ENCODE results near the gene VARS2.

DNA sequence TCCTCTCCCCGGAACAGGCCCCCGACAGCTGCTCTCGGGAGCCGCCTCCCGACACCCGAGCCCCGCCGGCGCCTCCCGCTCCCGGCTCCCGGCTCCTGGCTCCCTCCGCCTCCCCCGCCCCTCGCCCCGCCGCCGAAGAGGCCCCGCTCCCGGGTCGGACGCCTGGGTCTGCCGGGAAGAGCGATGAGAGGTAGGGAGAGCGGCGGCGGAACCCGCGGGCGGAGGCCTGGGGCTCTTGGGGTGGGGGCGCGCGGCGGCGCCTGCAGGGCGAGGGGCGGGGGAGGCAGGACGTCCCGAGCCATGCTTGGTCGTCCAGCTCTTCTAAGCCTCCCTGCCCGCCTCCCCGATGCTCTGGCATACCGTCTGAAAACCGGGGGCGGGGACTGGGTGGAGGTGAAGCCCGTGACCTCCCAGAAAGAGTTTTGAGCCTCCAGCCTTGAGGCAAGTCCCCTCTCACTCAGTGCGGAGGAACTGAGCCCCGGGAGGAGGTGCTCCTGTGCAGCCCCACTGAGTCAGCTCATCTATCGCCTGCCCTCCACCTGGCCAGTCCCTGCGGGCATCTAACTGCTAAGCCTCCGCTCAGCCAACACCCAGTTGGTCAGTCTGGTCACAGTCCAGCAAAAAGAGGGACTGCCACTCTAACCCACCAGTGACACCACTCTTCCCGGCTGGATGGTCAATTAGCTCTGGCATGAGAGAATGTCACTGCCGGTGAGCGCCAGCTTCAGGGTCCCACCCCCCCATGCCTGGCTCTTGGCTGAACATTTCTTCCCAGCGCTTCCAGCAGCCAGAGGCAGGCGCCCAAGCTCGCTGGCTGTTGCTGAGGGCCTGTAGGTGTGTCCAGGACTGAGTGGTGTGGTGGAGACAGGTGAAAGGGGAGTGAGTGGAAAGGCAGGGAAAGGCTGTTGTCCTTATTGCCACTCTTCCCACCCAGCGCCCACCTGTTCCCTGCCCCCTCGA lies 29.2 kb upstream of the VARS2 start:
- TF ChIP-seq, protein P1, sequence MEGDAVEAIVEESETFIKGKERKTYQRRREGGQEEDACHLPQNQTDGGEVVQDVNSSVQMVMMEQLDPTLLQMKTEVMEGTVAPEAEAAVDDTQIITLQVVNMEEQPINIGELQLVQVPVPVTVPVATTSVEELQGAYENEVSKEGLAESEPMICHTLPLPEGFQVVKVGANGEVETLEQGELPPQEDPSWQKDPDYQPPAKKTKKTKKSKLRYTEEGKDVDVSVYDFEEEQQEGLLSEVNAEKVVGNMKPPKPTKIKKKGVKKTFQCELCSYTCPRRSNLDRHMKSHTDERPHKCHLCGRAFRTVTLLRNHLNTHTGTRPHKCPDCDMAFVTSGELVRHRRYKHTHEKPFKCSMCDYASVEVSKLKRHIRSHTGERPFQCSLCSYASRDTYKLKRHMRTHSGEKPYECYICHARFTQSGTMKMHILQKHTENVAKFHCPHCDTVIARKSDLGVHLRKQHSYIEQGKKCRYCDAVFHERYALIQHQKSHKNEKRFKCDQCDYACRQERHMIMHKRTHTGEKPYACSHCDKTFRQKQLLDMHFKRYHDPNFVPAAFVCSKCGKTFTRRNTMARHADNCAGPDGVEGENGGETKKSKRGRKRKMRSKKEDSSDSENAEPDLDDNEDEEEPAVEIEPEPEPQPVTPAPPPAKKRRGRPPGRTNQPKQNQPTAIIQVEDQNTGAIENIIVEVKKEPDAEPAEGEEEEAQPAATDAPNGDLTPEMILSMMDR (IDR thresholded peaks at IDR 0.05), result no peak
- no peak for TF ChIP-seq POLR2AphosphoS5 (IDR thresholded peaks at IDR 0.05)
- TF ChIP-seq POLR2A (IDR thresholded peaks at IDR 0.05), result no peak
- no peak for TF ChIP-seq EP300 (IDR thresholded peaks at IDR 0.05)
